ENCODE results near the gene EMC8.

DNA sequence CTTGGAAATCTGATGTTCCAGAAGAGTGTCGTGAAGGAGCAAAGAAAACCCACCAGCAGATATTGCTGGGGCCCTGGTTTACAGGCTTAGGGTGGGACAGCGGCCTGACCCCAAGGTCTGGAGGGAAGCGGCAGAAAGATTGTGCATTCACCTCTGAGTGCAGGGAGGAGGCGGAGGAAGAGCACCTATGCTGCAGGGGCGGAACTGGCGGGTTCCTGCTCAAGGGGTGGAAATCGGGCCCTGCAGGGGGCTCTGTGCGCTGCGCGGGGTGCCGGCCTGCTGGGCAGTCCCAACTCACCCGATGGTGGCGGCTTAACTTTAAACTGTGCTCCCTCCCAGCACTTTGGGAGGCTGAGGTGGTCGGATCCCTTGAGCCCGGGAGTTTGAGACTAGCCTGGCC, 47.7 kb upstream of the EMC8 start:
- TF ChIP-seq POLR2AphosphoS5 (IDR thresholded peaks at IDR 0.05; ENCODE audit: borderline replicate concordance, low read depth, low read length): no peak
- TF ChIP-seq EZH2 (IDR thresholded peaks at IDR 0.05): no peak
- TF ChIP-seq FOXP2 (optimal IDR thresholded peaks at IDR 0.05; ENCODE audit: control extremely low read depth, extremely low read length, insufficient read depth): no peak

All from SK-N-MC (cell line).